Activated T-cell treated with anti-CD3 and anti-CD28 coated beads, Interleukin-2, amount 50 U/mL, for 24 hours (primary cell): Measurements from ENCODE around the gene TEKT1.

ENCODE experiments used
- DNase-seq: peaks from one replicate; pipeline ENCODE4 v3.0.0-alpha.2; 2020
- H3K27ac Mint-ChIP-seq: 2 replicates; pipeline ENCODE4 v1.8.0; 2020; ENCODE audit warnings: mild to moderate bottlenecking, mixed read lengths
- H3K27me3 Mint-ChIP-seq: 2 replicates; pipeline ENCODE4 v1.8.0; 2020; ENCODE audit warnings: mixed read lengths
- H3K36me3 Mint-ChIP-seq: 2 replicates; pipeline ENCODE4 v1.8.0; 2020; ENCODE audit warnings: low read depth, mixed read lengths
- H3K4me1 Mint-ChIP-seq: 2 replicates; pipeline ENCODE4 v1.8.0; 2020; ENCODE audit warnings: low read depth, mixed read lengths
- H3K4me3 Mint-ChIP-seq: 2 replicates; pipeline ENCODE4 v1.8.0; 2020; ENCODE audit warnings: mild to moderate bottlenecking, moderate library complexity, mixed read lengths
- H3K9me3 Mint-ChIP-seq: 2 replicates; pipeline ENCODE4 v1.8.0; 2020; ENCODE audit warnings: mixed read lengths

TEKT1 gene

DNA sequence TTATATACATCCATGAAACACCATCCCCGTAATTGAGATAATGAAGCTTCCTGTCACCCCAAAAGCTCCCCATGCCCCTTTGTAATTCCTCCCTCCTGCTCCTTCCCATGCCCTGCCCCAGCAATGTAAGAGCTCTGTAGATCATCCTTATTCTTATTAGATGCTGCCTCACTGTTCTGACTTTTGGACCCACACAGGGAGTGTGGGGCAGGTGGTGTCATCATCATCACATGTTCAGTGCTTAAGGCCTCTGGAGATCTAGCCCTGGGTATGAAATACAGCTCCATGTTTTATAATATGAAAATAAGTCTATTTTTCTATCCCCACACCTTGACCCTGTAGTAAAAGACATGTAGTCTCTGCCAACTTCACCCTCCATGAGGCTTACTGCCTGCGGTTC lies 73.8 kb downstream of the TEKT1 start:
- Mint-ChIP-seq H3K4me1 (peaks cover 50% of the 10 kb centered on the region), H3K27ac (peak overlapping the region; percentile 53), H3K27me3 (no peaks in the 10 kb centered on the region), H3K4me3 (peak overlapping the region; percentile 37), H3K36me3 (peaks cover 45% of the 10 kb centered on the region), H3K9me3 (no peaks in the 10 kb centered on the region)
- no peak for DNase-seq

DNA sequence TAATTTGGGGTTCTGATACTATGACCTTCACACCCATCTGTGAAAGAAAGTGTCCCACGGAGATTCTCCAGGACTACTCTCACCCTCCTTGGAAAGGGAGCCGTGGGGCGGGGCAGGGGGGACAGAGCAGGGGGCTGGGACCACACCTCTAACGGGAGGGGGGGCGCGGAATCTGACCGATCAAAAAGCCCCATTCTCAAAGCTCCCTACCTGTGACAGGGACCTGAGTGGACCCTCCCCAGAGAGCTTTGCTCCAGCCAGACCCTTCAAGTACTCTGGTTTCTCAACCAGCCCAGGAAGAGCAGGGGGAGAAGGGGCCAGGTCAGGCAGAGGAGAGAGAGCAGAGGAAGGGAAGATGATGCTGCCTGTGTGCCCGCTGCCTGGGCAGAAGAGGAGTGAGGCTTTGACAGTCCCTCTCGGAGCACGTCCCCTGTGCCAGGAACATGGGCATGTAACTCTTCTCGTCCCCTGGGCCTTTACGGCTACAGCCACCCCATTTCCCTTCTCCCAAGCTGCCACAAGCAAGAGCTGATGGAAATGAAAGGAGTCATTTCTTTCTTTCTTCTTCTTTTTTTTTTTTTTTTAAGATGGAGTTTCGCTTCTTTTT lies 75.0 kb downstream of the TEKT1 start:
- Mint-ChIP-seq H3K9me3 (no peaks in the 10 kb centered on the region), H3K4me3 (peak overlapping the region; percentile 83), H3K36me3 (peaks cover 33% of the 10 kb centered on the region), H3K27ac (peak overlapping the region; percentile 91), H3K4me1 (peaks cover 58% of the 10 kb centered on the region), H3K27me3 (no peaks in the 10 kb centered on the region)
- peak; percentile 45 for DNase-seq

DNA sequence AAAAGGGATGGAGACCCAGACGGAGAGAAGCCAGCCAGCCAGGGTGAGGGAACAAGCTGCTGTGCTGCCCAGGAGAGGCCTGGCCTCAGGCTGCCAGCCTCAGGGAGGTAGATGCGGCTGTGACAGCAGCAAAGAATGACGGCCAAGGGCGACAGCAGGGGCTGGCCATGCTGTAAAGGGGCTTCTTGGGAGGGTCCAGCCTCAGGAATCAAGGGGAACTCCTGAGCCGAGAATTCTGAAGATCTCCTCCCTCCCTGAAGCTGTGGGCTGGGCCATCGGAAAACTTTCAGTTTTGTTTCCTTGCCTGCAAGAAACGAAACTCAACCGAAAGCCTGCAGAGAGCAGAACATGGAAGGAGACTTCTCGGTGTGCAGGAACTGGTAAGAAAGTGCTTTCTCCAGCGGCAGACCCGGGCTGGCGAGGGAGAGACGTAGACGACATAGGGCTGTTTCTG lies 75.8 kb downstream of the TEKT1 start, which contains the start of gene XAF1:
XAF1 (plus strand) TSS at position 316 of the 454 bp plus-strand sequence; CDS start at position 349, 33 bp downstream.
- H3K4me1 Mint-ChIP-seq = peaks cover 58% of the 10 kb centered on the region

DNA sequence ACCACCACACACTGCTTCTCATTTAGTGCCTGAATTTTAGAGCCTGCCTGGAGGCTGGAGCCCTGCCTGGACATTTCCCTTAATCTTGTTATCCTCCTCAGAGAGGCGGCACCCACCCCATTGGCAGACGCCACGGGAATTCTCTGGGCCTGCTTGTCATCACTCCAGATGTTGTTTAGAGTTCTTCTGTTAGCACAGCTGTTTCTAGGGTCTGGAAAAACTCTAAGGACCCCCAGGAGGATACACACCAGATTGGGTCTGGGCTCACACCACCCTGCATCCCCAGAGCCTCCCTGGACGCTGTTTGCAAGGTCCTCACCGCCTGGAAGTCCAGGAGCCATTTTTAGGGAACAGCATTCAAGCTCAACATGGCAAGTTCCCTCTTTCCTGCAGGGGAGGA lies 76.2 kb downstream of the TEKT1 start:
- peak overlapping the region; percentile 91 for H3K27ac Mint-ChIP-seq
- H3K9me3 Mint-ChIP-seq = no peaks in the 10 kb centered on the region
- no peaks in the 10 kb centered on the region for H3K27me3 Mint-ChIP-seq
- peak overlapping the region; percentile 83 for H3K4me3 Mint-ChIP-seq
- H3K36me3 Mint-ChIP-seq = peaks cover 21% of the 10 kb centered on the region
- H3K4me1 Mint-ChIP-seq = peaks cover 58% of the 10 kb centered on the region
- DNase-seq = no peak

More for the DNA sequence above, 75.8 kb downstream of the TEKT1 start, which contains the start of gene XAF1:
- Mint-ChIP-seq H3K9me3 (no peaks in the 10 kb centered on the region), H3K27ac (peak within 1 kb of the TSS; percentile 91), H3K4me3 (peak within 1 kb of the TSS; percentile 83), H3K36me3 (peaks cover 26% of the 10 kb centered on the region), H3K27me3 (no peaks in the 10 kb centered on the region)
- DNase-seq = peak; percentile 65

DNA sequence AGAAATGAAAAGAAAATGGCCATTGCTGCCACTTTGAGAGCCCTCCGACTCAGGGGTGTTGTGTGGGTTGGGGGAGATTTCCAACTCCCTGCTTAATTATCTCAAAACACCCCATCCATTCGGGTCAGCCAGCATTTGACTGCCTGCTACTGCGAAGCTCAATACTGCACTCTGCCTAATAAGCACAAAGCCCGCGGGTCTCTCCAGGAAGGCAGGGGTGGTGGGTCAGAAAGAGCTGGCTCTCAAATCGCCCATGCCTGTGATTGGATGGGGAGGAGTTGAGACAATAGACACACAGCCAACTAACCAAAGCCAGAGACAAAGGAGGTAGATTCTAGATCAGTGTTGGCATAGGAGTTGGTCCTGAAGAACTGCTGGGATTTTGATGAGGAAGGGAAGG lies 78.0 kb downstream of the TEKT1 start:
- H3K4me1 Mint-ChIP-seq = peaks cover 58% of the 10 kb centered on the region
- peak overlapping the region; percentile 47 for H3K27ac Mint-ChIP-seq
- no peak for DNase-seq
- peaks cover 9% of the 10 kb centered on the region for H3K36me3 Mint-ChIP-seq
- no peaks in the 10 kb centered on the region for H3K9me3 Mint-ChIP-seq
- no peaks in the 10 kb centered on the region for H3K27me3 Mint-ChIP-seq
- H3K4me3 Mint-ChIP-seq = no peak overlapping the region

DNA sequence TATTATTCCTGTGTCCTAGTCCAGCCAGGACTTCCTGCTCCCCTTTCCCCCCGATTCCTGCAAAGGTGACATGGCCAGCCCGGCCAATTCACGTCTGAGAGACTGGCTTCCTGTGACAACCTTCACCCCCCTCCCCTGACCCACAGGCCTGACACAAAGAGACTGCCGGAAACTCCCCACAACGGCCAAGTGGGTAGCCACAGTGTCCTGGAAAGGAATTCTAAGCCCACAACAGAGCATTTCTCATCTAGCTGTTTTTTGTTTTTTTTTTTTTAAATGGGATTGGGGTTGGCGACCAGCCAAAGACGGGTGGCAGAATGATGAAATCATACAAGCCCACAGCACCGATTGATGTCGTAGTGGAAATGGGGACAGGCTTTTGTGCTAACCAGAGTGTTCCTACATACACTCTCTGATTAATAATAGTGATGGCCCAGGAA lies 78.5 kb downstream of the TEKT1 start:
- Mint-ChIP-seq H3K36me3 (peaks cover 3% of the 10 kb centered on the region), H3K4me1 (peaks cover 52% of the 10 kb centered on the region), H3K27me3 (no peaks in the 10 kb centered on the region), H3K4me3 (no peak overlapping the region), H3K9me3 (no peaks in the 10 kb centered on the region), H3K27ac (peak overlapping the region; percentile 82)
- peak; percentile 43 for DNase-seq

DNA sequence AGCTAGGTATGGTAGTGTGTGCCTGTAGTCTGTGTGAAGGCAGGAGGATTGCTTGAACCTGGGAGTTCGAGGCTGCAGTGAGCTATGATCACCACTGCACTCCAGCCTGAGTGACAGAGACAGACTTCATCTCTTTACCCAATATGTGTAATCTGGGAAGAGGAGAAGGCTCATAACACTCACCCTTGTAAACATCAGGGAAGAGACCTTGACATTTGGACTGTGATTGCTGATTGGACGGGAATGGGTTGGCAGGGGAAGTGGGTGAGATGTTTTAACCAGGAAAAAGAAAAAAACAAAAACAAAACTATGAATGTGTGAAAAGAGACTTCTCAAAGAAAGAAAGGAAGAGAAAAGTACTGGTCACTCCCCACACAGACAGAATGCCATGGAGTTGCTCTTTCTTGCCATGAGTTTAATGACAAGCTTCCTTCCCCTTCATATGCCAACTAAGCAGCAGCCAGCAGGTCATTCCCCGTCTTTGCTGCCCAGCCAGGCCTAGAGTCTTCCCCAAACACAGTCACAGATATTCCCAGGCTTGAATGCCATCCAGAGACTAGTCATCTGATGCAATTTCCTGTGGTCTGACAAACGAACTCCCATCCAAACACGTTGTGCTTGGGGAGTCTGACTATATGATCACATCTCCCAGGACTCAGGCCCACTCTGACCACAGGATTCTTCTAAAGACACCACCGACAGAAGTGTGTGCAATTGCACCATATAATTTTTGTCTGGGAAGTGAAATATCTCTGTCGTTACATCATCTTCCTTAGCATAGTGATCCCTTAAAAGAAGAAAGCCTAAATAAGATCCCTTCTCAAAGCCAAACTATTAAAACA lies 79.2 kb downstream of the TEKT1 start:
- DNase-seq = no peak
- H3K36me3 Mint-ChIP-seq = no peaks in the 10 kb centered on the region
- no peaks in the 10 kb centered on the region for H3K27me3 Mint-ChIP-seq
- peak overlapping the region; percentile 82 for H3K27ac Mint-ChIP-seq
- no peaks in the 10 kb centered on the region for H3K9me3 Mint-ChIP-seq
- no peak overlapping the region for H3K4me3 Mint-ChIP-seq
- peaks cover 46% of the 10 kb centered on the region for H3K4me1 Mint-ChIP-seq

DNA sequence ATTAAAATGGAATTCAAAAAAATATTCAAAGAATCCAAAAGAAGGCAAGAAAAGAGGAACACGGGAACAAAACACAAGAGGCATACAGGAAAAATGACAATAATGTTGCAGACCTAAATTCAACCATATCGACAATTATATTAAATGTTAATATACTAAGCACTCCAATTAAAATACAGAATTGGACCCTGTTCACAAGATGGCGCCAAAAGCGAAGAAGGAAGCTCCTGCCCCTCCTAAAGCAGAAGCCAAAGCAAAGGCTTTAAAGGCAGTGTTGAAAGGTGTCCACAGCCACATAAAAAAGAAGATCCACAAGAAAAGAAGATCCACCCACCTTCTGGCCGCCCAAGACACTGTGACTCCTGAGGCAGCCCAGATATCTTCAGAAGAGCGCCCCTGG lies 82.0 kb downstream of the TEKT1 start:
- H3K4me1 Mint-ChIP-seq = peaks cover 21% of the 10 kb centered on the region
- no peaks in the 10 kb centered on the region for H3K9me3 Mint-ChIP-seq
- H3K27ac Mint-ChIP-seq = no peak overlapping the region
- H3K27me3 Mint-ChIP-seq = peaks cover 4% of the 10 kb centered on the region
- H3K4me3 Mint-ChIP-seq = no peak overlapping the region
- H3K36me3 Mint-ChIP-seq = no peaks in the 10 kb centered on the region
- no peak for DNase-seq

DNA sequence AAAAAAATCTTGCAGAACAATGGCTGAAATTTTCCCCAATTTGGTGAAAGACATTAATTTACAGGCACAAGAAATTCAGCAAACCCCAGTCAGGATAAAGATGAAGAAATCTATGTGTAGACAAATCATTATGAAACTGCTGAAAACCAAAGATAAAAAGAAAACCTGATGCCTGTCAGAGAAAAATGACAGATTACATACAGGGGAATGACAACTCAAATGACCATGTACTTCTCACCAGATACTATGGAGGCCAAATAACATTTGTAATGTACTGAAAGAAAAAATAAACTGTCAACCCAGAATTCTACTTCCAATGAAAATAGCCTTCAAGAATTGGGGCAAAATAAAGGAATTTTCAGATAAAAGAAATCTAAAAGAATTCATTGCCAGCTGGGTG lies 82.9 kb downstream of the TEKT1 start:
- Mint-ChIP-seq H3K27ac (no peak overlapping the region), H3K27me3 (peaks cover 9% of the 10 kb centered on the region), H3K9me3 (no peaks in the 10 kb centered on the region), H3K4me3 (no peak overlapping the region), H3K36me3 (no peaks in the 10 kb centered on the region), H3K4me1 (peaks cover 16% of the 10 kb centered on the region)
- DNase-seq = no peak
